Activated CD8-positive, alpha-beta memory T cell treated with anti-CD3 and anti-CD28 coated beads, Interleukin-2, amount 10 ng/mL, durations not matched to agents 7 days and 5 days (primary cell): ENCODE measurements around the gene AURKAIP1. TPM values are rescaled to one million over a fixed set of nuclear protein-coding genes. Genes with fewer than 3 reads are reported as not detected.
A peak's percentile ranks its signal among the peaks of the same experiment; 100 is the strongest.

ENCODE experiments used
- ATAC-seq: fragments of 150-1000 bp; cut with Tn5 transposase; one replicate; pipeline ENCODE4 v1.10.0; 2021; ENCODE audit warnings: moderate library complexity
- CTCF ChIA-PET: fragments of 350-600 bp; sonication (Branson Sonifier 250); formaldehyde crosslinking; loops from one replicate; lab custom pipeline; 2021; ENCODE audit warnings: antibody characterized with exemption; lab: Charles Lee
- DNase-seq: peaks from one replicate; pipeline ENCODE4 v3.0.0-alpha.2; 2020
- H3K27ac Mint-ChIP-seq: one replicate; pipeline ENCODE4 v1.8.0; 2021; ENCODE audit warnings: mild to moderate bottlenecking, mixed read lengths
- H3K27me3 Mint-ChIP-seq: one replicate; pipeline ENCODE4 v1.8.0; 2021; ENCODE audit warnings: mixed read lengths
- H3K36me3 Mint-ChIP-seq: one replicate; pipeline ENCODE4 v1.8.0; 2021; ENCODE audit warnings: mild to moderate bottlenecking, mixed read lengths
- H3K4me1 Mint-ChIP-seq: one replicate; pipeline ENCODE4 v1.8.0; 2021; ENCODE audit warnings: mixed read lengths
- H3K4me3 Mint-ChIP-seq: one replicate; pipeline ENCODE4 v1.8.0; 2021; ENCODE audit warnings: mild to moderate bottlenecking, moderate library complexity, mixed read lengths
- H3K9me3 Mint-ChIP-seq: one replicate; pipeline ENCODE4 v1.8.0; 2022; ENCODE audit warnings: low read depth, mixed read lengths
- total RNA-seq, 2 experiments: library from RNA; stranded (reverse); gene quantifications; one replicate each; pipeline ENCODE4 v1.2.3, GENCODE V29; 2021

AURKAIP1 gene
- total RNA-seq, 2 experiments from 2014 or later, result 139 to 141 TPM

DNA sequence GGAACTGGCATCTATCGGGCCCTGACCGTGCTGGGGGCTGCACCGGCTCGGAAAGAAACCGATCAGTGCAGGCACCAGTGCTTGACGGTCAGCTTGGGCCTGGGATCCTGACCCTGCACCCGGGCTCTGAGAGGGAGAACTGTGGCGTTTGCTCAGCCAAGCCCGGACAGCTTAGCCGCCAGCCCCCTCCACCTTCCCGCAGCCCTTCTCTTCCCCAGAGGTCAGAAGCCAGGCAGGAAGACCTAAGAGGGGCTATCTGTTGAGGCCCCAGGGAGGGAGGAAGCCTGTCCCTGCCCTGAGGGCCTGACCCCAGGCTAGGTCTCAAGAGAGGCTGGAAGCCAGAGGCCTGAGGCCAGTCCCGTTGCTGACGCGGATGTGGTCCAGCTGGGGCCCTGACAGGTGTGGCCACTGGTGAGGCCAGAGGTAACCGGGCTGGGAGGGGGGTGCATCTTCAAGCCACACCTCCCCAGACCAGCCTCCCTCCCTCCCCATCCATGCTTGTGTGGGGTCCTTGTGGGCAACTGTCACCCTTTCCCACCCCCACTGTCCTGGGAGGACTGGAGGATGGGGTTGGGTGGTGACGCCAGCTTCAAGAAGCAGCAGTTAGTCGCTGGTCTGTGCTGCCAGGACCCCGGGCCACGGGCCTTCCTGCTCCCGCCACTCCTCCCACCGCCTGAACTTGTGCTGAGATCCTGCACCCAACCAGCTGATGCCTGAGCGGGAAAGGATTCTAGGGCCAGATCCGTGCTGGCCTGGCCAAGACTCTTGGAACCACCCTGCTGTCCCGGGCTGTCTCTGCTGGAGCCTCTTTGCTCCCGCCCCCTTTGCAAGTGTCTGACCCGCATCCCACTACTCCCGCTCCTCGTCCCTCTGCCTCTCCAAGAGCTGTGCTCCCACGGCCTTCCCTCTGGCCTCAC is 23.2 kb downstream of the AURKAIP1 start:
- no peaks in the 10 kb centered on the region for H3K36me3 Mint-ChIP-seq
- CTCF ChIA-PET, result interaction anchor here (1.7 to 5.0 kb wide), 2 partner anchors 19 to 89 kb away, joined by 3 to 42 read pairs; no protein-coding TSS in a partner anchor
- no peak overlapping the region for H3K27ac Mint-ChIP-seq
- H3K9me3 Mint-ChIP-seq, result no peaks in the 10 kb centered on the region
- no peak for DNase-seq
- peaks cover 25% of the 10 kb centered on the region for H3K27me3 Mint-ChIP-seq
- ATAC-seq, result no peak
- peaks cover 19% of the 10 kb centered on the region for H3K4me1 Mint-ChIP-seq
- H3K4me3 Mint-ChIP-seq, result peak overlapping the region; percentile 37

DNA sequence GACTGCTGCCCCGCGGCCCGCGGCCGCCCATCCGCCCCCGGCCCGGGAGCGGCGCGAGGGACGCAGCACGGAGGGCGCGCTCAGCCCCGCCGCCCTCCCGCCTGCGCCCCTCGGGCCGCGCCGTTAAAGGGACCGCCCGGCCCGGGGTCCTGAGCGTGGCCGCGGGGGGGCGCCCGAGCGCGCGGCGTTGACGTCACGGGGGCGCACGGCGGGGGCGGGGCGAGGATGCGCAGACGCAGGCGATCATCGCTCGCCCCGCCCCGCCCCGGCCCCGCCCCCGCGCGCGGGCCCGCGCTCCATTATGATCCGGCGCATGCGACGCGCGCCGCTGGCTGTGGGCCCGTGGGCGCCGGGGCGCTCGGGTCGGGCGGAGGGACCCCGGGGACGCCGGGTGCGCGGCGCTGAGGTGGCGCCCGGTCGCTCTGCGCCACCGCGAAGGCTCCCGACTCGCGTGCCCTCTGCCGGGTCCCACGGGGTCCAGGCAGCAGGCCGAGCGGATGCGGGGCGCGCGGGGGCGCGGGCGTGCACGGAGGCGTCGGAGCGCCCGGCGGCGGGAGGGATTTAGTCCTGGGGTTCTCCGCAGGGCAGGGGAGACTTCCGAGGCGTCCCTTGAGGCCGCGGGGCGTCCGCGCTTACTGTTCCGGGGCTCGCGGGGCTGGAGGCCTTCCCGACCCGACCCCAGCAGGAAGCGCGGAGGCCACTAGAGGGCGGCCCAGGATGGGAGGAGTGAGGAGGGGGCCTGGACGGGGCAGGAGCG is 25.6 kb downstream of the AURKAIP1 start, which contains the start of gene DVL1:
DVL1 (minus strand) TSS at position 163 of the 757 bp plus-strand sequence. CDS start 353 bp downstream, outside the sequence.
- ATAC-seq (peak; percentile 83), DNase-seq (peak; percentile 79)
- H3K4me1 Mint-ChIP-seq, result peaks cover 25% of the 10 kb centered on the region
- H3K36me3 Mint-ChIP-seq, result no peaks in the 10 kb centered on the region
- H3K4me3 Mint-ChIP-seq, result peak within 1 kb of the TSS; percentile 71
- H3K27ac Mint-ChIP-seq, result peak within 1 kb of the TSS; percentile 24
- CTCF ChIA-PET, result interaction anchor here (1.2 to 1.8 kb wide), 3 partner anchors 22 to 92 kb away, joined by 3 to 16 read pairs (median 16); partner anchors contain the start of gene AURKAIP1
- H3K9me3 Mint-ChIP-seq, result no peaks in the 10 kb centered on the region
- peaks cover 25% of the 10 kb centered on the region for H3K27me3 Mint-ChIP-seq

DNA sequence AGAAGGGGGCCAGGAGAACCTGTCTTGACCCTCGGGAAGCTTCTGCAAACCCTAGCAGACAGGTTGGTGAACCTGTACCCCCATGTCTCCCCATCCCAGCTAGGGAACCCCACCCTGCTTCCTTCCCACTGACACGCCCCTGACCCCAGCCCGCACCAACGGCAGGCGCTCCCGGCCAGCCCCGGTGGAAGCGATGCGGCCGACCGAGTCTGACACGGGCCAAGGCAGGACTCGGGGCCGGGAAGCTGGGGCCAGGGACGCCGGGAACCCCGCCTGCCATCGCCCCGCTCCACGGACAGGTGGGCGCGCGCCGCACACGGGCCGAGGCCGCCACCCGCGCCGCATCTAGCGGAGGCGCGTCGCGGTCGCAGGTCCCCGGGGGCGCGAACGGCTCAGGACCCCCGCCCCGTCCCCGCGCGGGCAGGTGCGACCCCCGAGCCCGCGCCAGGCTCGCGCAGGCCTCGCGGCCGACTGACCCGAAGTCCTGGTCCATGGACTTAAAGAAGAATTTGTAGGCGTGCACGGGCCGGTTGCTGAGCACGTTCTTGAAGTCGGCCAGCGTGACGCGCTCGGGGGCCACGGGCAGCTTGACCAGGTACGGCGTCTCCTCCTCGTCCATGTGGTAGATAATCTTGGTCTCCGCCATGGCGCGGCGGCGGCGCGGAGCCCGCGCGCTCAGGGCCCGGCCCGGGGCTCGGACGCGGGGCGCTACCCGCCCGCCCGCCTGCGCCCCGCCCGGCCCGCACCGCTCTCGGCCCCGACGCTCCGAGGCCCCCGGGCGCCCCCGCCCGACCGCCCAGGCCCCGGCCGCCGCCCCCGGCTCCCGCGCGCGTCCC is 26.4 kb downstream of the AURKAIP1 start:
- no peaks in the 10 kb centered on the region for H3K9me3 Mint-ChIP-seq
- CTCF ChIA-PET, result interaction anchor here (1.0 to 1.9 kb wide), 7 partner anchors 23 to 227 kb away, joined by 3 to 16 read pairs (median 6); partner anchors contain the start of genes AURKAIP1 and CCNL2

DNA sequence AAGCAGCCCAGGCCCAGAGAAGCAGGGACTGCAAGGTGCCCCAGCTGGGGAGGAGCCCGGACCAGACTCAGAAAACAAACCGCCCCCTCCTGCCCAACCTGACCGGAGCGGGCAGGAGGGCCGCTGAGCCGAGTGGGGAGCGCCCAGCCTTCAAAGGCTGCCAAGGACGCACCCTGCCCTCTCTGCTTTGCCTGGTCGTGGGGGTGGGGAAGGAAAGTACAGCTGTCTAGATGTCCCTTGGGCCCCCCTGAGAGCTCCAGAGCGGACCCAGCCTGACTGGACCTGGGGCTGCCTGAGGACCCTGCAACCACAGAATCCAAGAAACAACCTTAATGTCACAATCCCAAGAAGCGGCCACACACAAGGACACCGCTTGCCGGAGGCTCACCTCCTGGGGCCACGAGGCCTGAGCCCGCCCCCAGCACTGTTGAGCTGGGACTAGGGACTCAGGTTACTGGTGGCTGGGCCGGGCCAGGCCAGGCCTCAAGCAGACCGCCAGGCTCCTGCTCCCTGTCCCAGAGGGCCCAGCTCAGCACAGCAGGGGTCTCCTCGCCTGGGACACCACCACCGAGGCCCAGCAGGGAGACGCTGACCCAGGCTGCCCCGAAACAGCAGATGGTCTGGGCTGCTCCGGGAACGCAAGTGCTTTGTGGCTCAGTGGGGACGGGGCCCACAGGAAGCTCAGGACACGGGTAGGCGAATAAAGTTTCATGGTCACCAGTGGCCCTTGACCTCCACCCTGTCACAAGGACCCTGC is 27.2 kb downstream of the AURKAIP1 start:
- no peak for DNase-seq
- H3K9me3 Mint-ChIP-seq, result no peaks in the 10 kb centered on the region
- H3K4me1 Mint-ChIP-seq, result peaks cover 23% of the 10 kb centered on the region
- CTCF ChIA-PET, result interaction anchor here (1.0 to 1.9 kb wide), 7 partner anchors 23 to 226 kb away, joined by 3 to 16 read pairs (median 6); partner anchors contain the start of genes AURKAIP1 and CCNL2
- H3K4me3 Mint-ChIP-seq, result peak overlapping the region; percentile 71
- H3K27me3 Mint-ChIP-seq, result peaks cover 10% of the 10 kb centered on the region
- H3K27ac Mint-ChIP-seq, result no peak overlapping the region
- no peak for ATAC-seq
- H3K36me3 Mint-ChIP-seq, result no peaks in the 10 kb centered on the region

More for the DNA sequence above, 26.4 kb downstream of the AURKAIP1 start:
- Mint-ChIP-seq H3K4me1 (peaks cover 23% of the 10 kb centered on the region), H3K36me3 (no peaks in the 10 kb centered on the region), H3K27me3 (peaks cover 18% of the 10 kb centered on the region), H3K4me3 (peak overlapping the region; percentile 71), H3K27ac (peak overlapping the region; percentile 24)
- no peak for DNase-seq
- peak; percentile 50 for ATAC-seq

DNA sequence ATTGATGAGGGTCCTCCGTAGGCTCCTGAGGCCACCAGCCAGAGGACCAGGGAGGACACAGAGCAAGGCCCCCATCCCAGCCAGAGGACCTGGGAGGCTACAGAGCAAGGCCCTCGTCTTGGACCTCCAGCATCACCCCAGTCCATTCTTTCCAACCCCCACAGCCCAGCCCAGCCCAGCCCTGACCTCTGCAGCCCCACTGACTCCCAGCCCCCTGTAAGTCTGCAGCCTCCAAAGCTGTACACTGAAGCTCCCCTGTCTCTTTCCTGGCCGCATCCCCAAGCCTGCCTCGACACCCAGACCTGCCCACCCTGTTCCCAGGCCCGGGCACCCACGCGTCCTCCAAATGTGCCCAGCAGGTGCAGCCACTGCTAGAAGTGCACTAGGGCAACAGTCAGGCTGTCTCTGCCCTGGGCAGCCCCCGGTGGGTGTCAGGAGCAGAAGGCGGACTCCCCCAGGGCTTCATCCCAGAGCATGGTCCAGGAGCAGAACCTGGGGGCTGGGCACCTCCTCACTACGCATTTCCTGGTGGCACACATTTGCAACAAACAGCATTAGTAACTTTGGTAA is 27.9 kb downstream of the AURKAIP1 start:
- CTCF ChIA-PET, result interaction anchor here (1.1 to 1.9 kb wide), 4 partner anchors 24 to 52 kb away, joined by 5 to 16 read pairs (median 8); partner anchors contain the start of gene CCNL2
- H3K27me3 Mint-ChIP-seq, result peaks cover 3% of the 10 kb centered on the region
- ATAC-seq, result no peak
- H3K27ac Mint-ChIP-seq, result no peak overlapping the region
- DNase-seq, result no peak
- peak overlapping the region; percentile 71 for H3K4me3 Mint-ChIP-seq
- H3K36me3 Mint-ChIP-seq, result no peaks in the 10 kb centered on the region
- peaks cover 19% of the 10 kb centered on the region for H3K4me1 Mint-ChIP-seq
- H3K9me3 Mint-ChIP-seq, result no peaks in the 10 kb centered on the region

DNA sequence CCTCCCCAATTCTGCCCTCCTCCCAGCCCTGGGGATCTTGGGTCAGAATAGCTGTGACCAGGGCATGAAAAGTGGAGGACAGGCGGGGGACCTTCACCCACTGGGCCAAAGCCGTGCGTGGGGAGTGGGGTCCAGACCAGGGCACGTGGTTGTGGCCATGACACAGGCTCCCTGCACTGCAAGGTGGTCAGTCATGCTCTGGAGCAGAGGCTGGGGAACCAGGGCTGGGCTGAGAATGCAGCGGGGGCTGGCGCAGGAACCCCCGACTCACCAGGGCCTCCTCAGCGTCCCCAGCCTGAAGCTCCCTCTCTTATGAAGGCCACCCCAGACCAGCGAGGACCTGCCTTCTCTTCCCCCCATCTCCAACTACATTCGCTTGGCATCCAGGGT is 28.5 kb downstream of the AURKAIP1 start:
- no peak for DNase-seq
- no peak for ATAC-seq
- H3K4me3 Mint-ChIP-seq, result no peak overlapping the region
- H3K4me1 Mint-ChIP-seq, result peaks cover 19% of the 10 kb centered on the region
- H3K9me3 Mint-ChIP-seq, result no peaks in the 10 kb centered on the region
- H3K36me3 Mint-ChIP-seq, result peaks cover under 1% of the 10 kb centered on the region
- H3K27ac Mint-ChIP-seq, result no peak overlapping the region
- CTCF ChIA-PET, result interaction anchor here (1.8 kb wide), 1 partner anchor 25 kb away, joined by 10 read pairs; no protein-coding TSS in a partner anchor
- H3K27me3 Mint-ChIP-seq, result no peaks in the 10 kb centered on the region

DNA sequence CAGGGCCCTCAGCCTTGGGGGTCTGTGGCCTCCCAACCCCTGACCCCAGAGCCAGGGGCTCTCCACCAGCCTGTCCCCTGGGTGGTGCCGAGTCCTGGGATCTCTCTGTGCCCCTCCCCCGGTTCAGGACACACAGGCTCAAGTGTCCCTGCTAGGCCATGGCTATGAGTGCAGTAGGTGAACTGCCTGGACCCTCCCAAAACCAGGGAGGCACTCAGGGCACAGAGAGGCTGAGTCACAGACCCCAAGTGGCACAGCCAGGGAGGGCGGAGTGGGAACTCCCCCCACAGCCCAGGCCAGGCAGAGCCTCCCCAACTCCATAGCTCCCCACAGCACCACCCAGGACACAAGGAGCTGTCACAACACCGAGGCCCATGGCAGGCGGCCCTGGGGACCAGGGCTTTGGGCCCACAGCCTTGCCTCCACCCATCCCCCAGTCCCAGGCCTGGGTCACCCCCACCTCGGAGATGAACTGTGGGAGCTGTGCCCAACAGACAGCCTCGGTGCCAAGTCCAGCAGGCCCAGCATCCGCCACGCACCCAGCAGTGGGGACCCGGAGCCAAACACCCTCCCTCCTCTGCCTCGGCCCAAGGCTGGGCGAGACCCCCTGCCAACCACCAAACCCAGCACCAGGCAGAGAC is 29.0 kb downstream of the AURKAIP1 start:
- H3K9me3 Mint-ChIP-seq, result peaks cover under 1% of the 10 kb centered on the region
- H3K36me3 Mint-ChIP-seq, result peaks cover 5% of the 10 kb centered on the region
- H3K27ac Mint-ChIP-seq, result no peak overlapping the region
- DNase-seq (no peak), ATAC-seq (no peak)
- H3K4me3 Mint-ChIP-seq, result no peak overlapping the region
- CTCF ChIA-PET, result interaction anchor here (1.8 kb wide), 1 partner anchor 26 kb away, joined by 10 read pairs; no protein-coding TSS in a partner anchor
- H3K4me1 Mint-ChIP-seq, result peaks cover 19% of the 10 kb centered on the region
- no peaks in the 10 kb centered on the region for H3K27me3 Mint-ChIP-seq

DNA sequence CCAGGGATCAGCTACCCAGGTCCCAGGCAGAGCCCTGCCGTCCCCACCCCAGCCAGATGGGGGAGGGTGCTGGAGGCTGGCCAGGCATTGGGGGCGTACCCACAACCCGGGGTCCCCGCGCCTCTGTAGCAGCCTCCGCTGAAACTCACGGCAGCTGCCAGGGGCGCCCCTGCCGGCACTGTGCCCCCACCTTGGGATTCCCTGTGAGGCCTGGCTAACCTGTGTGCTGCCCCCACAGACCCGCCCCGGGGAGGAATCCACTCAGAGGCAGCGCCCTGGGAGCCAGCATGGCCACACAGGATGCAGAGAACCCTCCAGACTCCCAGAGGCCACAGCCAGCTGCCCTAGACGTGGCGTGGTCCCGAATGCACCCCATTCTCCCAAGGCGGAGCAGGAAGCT is 29.6 kb downstream of the AURKAIP1 start:
- Mint-ChIP-seq H3K27me3 (no peaks in the 10 kb centered on the region), H3K4me3 (no peak overlapping the region), H3K36me3 (peaks cover 11% of the 10 kb centered on the region), H3K9me3 (peaks cover 3% of the 10 kb centered on the region), H3K4me1 (peaks cover 19% of the 10 kb centered on the region), H3K27ac (no peak overlapping the region)
- DNase-seq, result no peak
- ATAC-seq, result no peak
- CTCF ChIA-PET, result interaction anchor here (1.8 kb wide), 1 partner anchor 26 kb away, joined by 10 read pairs; no protein-coding TSS in a partner anchor

DNA sequence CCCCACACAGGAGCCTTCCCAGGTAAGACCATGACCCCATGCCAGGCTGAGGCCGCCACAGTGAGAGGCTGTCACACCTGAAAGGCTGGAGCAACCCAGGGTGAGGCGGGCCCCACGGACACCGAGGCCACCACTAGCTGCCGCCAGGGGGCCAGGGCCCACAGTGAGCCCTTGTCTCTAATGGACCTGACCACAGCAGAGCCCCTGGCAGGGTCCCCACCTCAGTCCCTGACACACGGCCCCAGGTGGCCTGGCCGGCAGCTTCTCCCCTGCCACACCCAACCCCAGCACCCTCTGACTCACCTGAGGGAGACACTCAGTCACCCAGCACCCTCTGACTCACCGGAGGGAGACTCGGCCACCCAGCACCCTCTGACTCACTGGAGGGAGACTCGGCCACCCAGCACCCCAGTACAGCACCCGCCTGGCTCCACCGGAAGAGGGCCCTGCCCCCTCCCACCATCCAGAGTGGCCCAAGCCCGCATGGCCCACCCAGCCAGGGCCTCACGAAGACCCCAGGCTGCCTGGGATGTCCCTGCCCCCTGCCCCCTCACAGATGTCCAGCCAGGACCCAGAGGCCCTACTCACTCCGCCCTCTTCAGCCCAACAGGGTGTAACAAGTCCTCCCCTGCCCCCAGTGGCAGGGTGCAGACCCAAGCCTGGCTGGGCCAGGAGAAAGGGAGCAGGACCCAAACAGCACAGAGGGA is 30.2 kb downstream of the AURKAIP1 start:
- CTCF ChIA-PET, result interaction anchor here (0.6 kb wide), 1 partner anchor 76 kb away, joined by 3 read pairs; no protein-coding TSS in a partner anchor
- Mint-ChIP-seq H3K9me3 (peaks cover 3% of the 10 kb centered on the region), H3K4me3 (no peak overlapping the region), H3K27me3 (no peaks in the 10 kb centered on the region), H3K4me1 (peaks cover 19% of the 10 kb centered on the region), H3K27ac (no peak overlapping the region), H3K36me3 (peaks cover 12% of the 10 kb centered on the region)
- ATAC-seq (no peak), DNase-seq (peak; percentile 59)

DNA sequence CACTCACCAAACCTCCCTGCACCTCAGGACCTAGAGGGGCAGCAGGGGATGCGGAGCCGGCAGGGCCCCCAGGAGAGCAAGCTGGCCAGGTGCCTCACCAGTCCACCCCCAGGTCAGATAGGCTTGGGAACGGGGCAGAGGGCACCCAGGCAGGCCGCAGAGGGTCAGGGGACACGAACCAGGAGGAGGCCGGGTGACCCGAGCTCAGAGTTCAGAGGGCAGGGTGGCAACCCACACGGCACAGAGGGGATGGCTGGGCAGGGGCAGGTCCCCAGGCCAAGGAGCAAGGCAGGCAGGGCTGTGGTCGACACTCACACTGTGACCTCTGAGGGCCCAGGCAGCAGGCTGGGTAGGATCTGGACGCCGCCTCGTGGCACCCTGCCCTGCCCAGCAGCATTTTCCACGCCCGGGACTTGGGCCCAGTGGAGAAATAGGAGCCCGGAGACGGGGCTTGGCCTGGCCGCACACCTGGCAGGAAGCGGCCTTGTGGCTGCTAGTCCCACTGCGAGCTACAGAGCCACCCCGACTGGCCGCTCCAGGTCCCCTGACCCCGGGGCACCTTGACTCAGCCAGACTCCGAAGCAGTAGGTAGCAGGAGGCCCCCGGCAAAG is 31.1 kb downstream of the AURKAIP1 start:
- DNase-seq (no peak), ATAC-seq (no peak)
- CTCF ChIA-PET, result interaction anchor here (1.4 kb wide), 1 partner anchor 28 kb away, joined by 4 read pairs; no protein-coding TSS in a partner anchor
- H3K9me3 Mint-ChIP-seq, result peaks cover 3% of the 10 kb centered on the region
- no peak overlapping the region for H3K27ac Mint-ChIP-seq
- peaks cover 12% of the 10 kb centered on the region for H3K36me3 Mint-ChIP-seq
- H3K4me1 Mint-ChIP-seq, result peaks cover 19% of the 10 kb centered on the region
- no peak overlapping the region for H3K4me3 Mint-ChIP-seq
- H3K27me3 Mint-ChIP-seq, result no peaks in the 10 kb centered on the region
